Eye (tissue), 1 donor: ENCODE data around the gene MAMDC4.
"Not testable (repeated sequence)": the region's sequence is repeated elsewhere in the genome, so short reads cannot be mapped to it uniquely, and the experiment has no call there.

ENCODE experiments used
- DNase-seq: peaks from one replicate; pipeline ENCODE4 v3.0.0-alpha.2; 2015

The MAMDC4 gene

GRCh38 chr9:136839229-136840139 is 12.7 kb upstream of the MAMDC4 start:
- no peak for DNase-seq

GRCh38 chr9:136840140-136840876 is 11.8 kb upstream of the MAMDC4 start:
- no peak for DNase-seq

GRCh38 chr9:136840877-136841645 is 11.1 kb upstream of the MAMDC4 start:
- peak; percentile 77 for DNase-seq

- DNase-seq, result not testable (repeated sequence)
Observed at GRCh38 chr9:136841646-136842379, 10.3 kb upstream of the MAMDC4 start.

GRCh38 chr9:136842380-136842948 is 9.7 kb upstream of the MAMDC4 start, which contains the start of gene AJM1:
Gene AJM1, plus strand, starts transcription at chr9:136842478. Its CDS starts 1,937 bp downstream, at chr9:136844415.
- DNase-seq, result peak; percentile 93

- DNase-seq, result not testable (repeated sequence)
Observed at GRCh38 chr9:136843159-136843800, 8.9 kb upstream of the MAMDC4 start.

GRCh38 chr9:136843801-136844740 is 8.1 kb upstream of the MAMDC4 start:
- DNase-seq, result peak; percentile 79

- no peak for DNase-seq
Observed at GRCh38 chr9:136844761-136845464, 7.2 kb upstream of the MAMDC4 start.

- DNase-seq, result no peak
Observed at GRCh38 chr9:136845465-136846260, 6.5 kb upstream of the MAMDC4 start.

GRCh38 chr9:136846376-136847087 is 5.6 kb upstream of the MAMDC4 start:
- DNase-seq, result no peak

GRCh38 chr9:136847088-136847825 is 4.9 kb upstream of the MAMDC4 start:
- DNase-seq, result peak; percentile 55

GRCh38 chr9:136847826-136848392 is 4.2 kb upstream of the MAMDC4 start:
- peak; percentile 79 for DNase-seq

GRCh38 chr9:136848393-136849037 is 3.6 kb upstream of the MAMDC4 start:
- no peak for DNase-seq

GRCh38 chr9:136849038-136849959 is 2.8 kb upstream of the MAMDC4 start, which contains the start of gene PHPT1:
Gene PHPT1, plus strand, starts transcription at chr9:136849409. Its CDS starts 22 bp downstream, at chr9:136849431.
- DNase-seq, result peak; percentile 100
